HEK293T (cell line): ENCODE results near the gene FN1.

ENCODE experiments used
- CTCF ChIA-PET: fragments of 350-600 bp; formaldehyde crosslinking; extraction: SDS; loops from one replicate; lab custom pipeline; 2021; ENCODE audit warnings: antibody characterized with exemption, inconsistent platforms; lab: Yijun Ruan, JAX
- POLR2A ChIA-PET: fragments of 350-600 bp; formaldehyde crosslinking; extraction: SDS; loops from one replicate; lab custom pipeline; 2020; ENCODE audit warnings: antibody characterized with exemption, inconsistent platforms; lab: Yijun Ruan, JAX
- DNase-seq: peaks from one replicate; pipeline ENCODE4 v3.0.0; 2012; ENCODE audit warnings: mixed read lengths; ENCODE audit errors: extremely low spot score
- ARNT ChIP-seq: fragments of 450-650 bp; IDR thresholded peaks from 2 replicates; pipeline ENCODE4 v1.6.1; 2017; ENCODE audit warnings: mild to moderate bottlenecking
- BHLHE40 ChIP-seq: fragments of 450-650 bp; IDR thresholded peaks from 2 replicates; pipeline ENCODE4 v1.6.1; 2016; ENCODE audit warnings: mild to moderate bottlenecking, moderate library complexity, borderline replicate concordance
- CTBP1 ChIP-seq: fragments of 450-650 bp; IDR thresholded peaks from 2 replicates; pipeline ENCODE4 v1.6.1; 2016; ENCODE audit warnings: borderline replicate concordance
- ELF4 ChIP-seq: fragments of 450-650 bp; IDR thresholded peaks from 2 replicates; pipeline ENCODE4 v1.6.1; 2017; ENCODE audit warnings: antibody characterized with exemption
- FOXA1 ChIP-seq: fragments of 450-650 bp; IDR thresholded peaks from 2 replicates; pipeline ENCODE4 v1.6.1; 2016; ENCODE audit warnings: mild to moderate bottlenecking
- FOXK2 ChIP-seq: fragments of 450-650 bp; IDR thresholded peaks from 2 replicates; pipeline ENCODE4 v1.6.1; 2016; ENCODE audit warnings: mild to moderate bottlenecking
- FOXM1 ChIP-seq: fragments of 450-650 bp; IDR thresholded peaks from 2 replicates; pipeline ENCODE4 v1.6.1; 2017; ENCODE audit warnings: mild to moderate bottlenecking, borderline replicate concordance
- HDGF ChIP-seq: fragments of 450-650 bp; IDR thresholded peaks from 2 replicates; pipeline ENCODE4 v1.6.1; 2017; ENCODE audit warnings: antibody characterized with exemption, borderline replicate concordance
- L3MBTL2 ChIP-seq: fragments of 450-650 bp; conservative IDR thresholded peaks from 2 replicates; pipeline ENCODE4 v1.6.1; 2016; ENCODE audit warnings: mild to moderate bottlenecking
- LEF1 ChIP-seq: fragments of 450-650 bp; IDR thresholded peaks from 2 replicates; pipeline ENCODE4 v1.6.1; 2017; ENCODE audit warnings: mild to moderate bottlenecking, borderline replicate concordance
- NFRKB ChIP-seq: fragments of 450-650 bp; IDR thresholded peaks from 2 replicates; pipeline ENCODE4 v1.6.1; 2016; ENCODE audit warnings: mild to moderate bottlenecking, moderate library complexity
- SP1 ChIP-seq: fragments of 450-650 bp; IDR thresholded peaks from 2 replicates; pipeline ENCODE4 v1.6.1; 2017
- SUZ12 ChIP-seq: fragments of 450-650 bp; IDR thresholded peaks from 2 replicates; pipeline ENCODE4 v1.6.1; 2016; ENCODE audit warnings: mild to moderate bottlenecking
- TARDBP ChIP-seq: fragments of 450-650 bp; IDR thresholded peaks from 2 replicates; pipeline ENCODE4 v1.6.1; 2016
- ZNF384 ChIP-seq: fragments of 450-650 bp; IDR thresholded peaks from 2 replicates; pipeline ENCODE4 v1.6.1; 2016
- TF ChIP-seq, protein P1 (sequence below): fragments of 450-650 bp; IDR thresholded peaks from 2 replicates; pipeline ENCODE4 v1.6.1; 2016

The FN1 gene

GRCh38 chr2:215460682-215461382 lies 25.0 kb upstream of the FN1 start:
- DNase-seq, result no peak
- TF ChIP-seq FOXA1 (no peak), FOXM1 (no peak), HDGF (no peak), SUZ12 (no peak), L3MBTL2 (no peak), ARNT (no peak), BHLHE40 (no peak), CTBP1 (no peak), FOXK2 (no peak), NFRKB (no peak), TARDBP (no peak), SP1 (no peak)
- TF ChIP-seq, protein P1, sequence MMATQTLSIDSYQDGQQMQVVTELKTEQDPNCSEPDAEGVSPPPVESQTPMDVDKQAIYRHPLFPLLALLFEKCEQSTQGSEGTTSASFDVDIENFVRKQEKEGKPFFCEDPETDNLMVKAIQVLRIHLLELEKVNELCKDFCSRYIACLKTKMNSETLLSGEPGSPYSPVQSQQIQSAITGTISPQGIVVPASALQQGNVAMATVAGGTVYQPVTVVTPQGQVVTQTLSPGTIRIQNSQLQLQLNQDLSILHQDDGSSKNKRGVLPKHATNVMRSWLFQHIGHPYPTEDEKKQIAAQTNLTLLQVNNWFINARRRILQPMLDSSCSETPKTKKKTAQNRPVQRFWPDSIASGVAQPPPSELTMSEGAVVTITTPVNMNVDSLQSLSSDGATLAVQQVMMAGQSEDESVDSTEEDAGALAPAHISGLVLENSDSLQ, result no peak
- POLR2A ChIA-PET, result no interaction called here
- CTCF ChIA-PET, result no interaction called here

DNA sequence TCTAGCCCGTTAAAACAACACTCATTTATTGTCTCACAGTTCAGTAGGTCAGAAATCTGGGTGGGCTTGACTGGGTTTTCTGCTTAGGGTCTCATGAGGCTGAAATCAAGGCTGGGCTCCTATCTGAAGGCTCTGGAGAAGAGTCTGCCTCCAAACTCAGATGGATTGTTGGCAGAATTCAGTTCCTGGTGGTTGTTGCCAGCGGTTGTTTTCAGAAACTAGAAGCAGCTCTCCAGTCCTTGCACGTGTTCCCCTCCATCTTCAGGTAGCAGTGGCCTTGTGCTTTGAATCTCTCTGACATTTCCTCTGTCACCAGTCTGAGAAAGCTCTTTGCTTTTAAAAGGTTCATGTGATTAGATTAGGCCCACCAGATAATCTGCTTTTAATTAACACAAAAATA lies 20.1 kb upstream of the FN1 start:
- DNase-seq, result no peak
- CTCF ChIA-PET, result interaction anchor here (0.7 kb wide), 1 partner anchor 339 kb away, joined by 4 read pairs; no protein-coding TSS in a partner anchor
- no peak for TF ChIP-seq ELF4
- no peak for TF ChIP-seq FOXK2
- no peak for TF ChIP-seq NFRKB
- POLR2A ChIA-PET, result no interaction called here

DNA sequence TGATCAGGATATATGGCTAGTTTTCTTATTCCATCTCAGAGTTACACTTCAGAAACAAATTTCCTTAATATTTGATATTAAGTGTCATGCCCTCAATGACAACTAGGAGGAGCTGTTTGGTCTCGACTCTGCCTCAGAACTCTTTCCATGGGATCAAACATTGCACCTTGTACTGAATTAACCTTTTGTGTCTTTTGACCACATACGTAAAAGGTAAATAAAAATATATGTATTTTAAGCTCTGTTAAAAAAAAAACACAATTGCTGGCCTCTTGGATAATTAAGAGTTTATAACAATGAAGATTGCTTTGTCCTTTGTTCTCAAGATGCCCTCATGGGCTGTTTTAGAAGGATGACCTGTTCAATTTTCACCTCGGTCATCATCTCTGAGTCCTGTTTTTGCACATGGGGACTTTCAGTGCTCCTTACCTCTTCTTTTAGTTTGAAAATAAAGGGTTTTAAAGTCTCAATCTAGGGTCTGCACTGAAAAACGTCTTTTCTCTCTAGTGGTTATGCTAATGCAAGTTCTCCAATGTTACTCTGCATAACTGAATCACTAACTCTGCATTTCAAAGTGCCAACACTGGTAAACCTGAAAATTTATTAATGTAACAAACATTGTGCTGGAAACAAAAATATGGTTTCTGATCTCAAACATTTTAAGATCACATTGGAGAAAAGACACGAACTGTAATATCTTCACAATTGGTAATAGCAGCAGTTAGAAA lies 18.8 kb upstream of the FN1 start:
- TF ChIP-seq ELF4 (no peak), FOXM1 (no peak), SUZ12 (no peak), ARNT (no peak), TARDBP (no peak), NFRKB (no peak), FOXA1 (no peak), CTBP1 (no peak), SP1 (no peak), LEF1 (no peak), L3MBTL2 (no peak), HDGF (no peak), ZNF384 (no peak), FOXK2 (no peak), BHLHE40 (no peak)
- TF ChIP-seq, protein P1, result no peak

GRCh38 chr2:215452725-215453124 lies 16.9 kb upstream of the FN1 start:
- no peak for DNase-seq
- POLR2A ChIA-PET, result no interaction called here
- CTCF ChIA-PET, result no interaction called here
- TF ChIP-seq SUZ12 (no peak), LEF1 (no peak), FOXA1 (no peak), ARNT (no peak), HDGF (no peak), BHLHE40 (no peak), FOXK2 (no peak), CTBP1 (no peak), NFRKB (no peak), TARDBP (no peak), SP1 (no peak), L3MBTL2 (no peak), ZNF384 (no peak), ELF4 (no peak), FOXM1 (no peak)
- TF ChIP-seq, protein P1, result no peak

More for the DNA sequence above, 18.8 kb upstream of the FN1 start:
- ChIA-PET POLR2A (no interaction called here), CTCF (interaction anchor here (0.8 to 1.0 kb wide), 2 partner anchors 9 to 222 kb away, joined by 3 to 4 read pairs; no protein-coding TSS in a partner anchor)
- peak; percentile 48 for DNase-seq

DNA sequence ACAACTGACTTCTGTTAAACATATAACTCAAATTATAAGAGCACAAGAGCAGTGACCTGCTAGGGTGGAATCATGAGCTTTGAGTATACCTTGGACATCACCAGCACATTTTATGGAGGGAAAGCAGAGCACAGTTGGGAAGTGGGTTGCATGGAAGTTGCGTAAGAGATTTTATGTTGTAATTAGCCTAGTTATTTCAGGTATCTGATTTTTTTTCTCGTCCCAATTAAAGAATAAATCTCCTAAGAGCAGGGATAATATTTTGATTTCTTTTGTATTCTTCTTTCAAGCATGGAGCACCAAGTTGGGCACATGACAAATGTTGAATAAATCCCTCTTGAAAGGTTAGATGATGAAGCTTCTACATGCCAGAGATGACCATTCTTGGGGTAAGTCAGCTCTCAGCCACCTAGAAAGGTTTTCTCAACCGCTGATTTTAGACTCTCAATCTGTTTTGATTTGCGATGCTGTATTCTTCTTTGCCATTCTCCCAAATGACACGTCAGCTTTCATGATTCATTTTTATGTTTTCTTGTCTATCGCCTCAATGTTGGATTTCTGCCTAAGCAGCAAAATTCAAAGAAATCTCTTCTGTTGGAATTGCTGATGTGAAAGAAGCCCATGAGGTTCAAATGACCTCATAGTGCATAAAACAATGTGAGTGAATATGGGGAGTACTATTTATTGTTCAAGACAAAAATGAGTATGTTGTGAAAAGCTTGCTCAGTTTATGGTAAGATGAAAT lies 15.3 kb upstream of the FN1 start:
- TF ChIP-seq ZNF384 (no peak), ELF4 (no peak), FOXM1 (no peak), HDGF (no peak), SUZ12 (no peak)
- TF ChIP-seq, protein P1, result no peak
- CTCF ChIA-PET, result no interaction called here

More for the DNA sequence above, 15.3 kb upstream of the FN1 start:
- POLR2A ChIA-PET, result no interaction called here
- no peak for DNase-seq
